Measurements from ENCODE around the gene DENND1A.

DNA sequence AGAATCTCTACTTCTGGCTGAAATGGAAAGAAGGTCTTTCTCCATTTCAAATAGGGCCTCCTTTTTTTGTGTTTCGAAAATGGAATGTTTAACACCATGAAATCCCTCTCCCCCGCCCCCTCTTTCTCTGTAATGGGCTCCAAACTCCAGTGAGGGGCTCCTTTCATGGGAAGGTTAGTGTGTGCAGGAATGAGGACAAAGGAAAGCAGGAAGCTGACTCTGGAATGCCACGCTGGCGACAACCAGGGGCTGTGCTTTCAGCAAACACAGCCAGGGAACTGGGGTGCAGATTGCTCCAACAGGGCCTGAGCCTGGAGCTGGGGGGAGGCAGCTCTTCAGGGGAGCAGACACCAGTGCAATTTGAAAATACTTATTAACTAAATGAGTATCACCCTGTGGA lies 491.1 kb downstream of the DENND1A start:
- TF ChIP-seq POLR2A (IDR thresholded peaks at IDR 0.05; ENCODE audit: low read length) (no peak), CEBPB (IDR thresholded peaks at IDR 0.05) (no peak), EP300 (IDR thresholded peaks at IDR 0.05) (no peak), RNF2 (IDR thresholded peaks at IDR 0.05; ENCODE audit: borderline replicate concordance, low read depth) (no peak), CHD2 (IDR thresholded peaks at IDR 0.05; ENCODE audit: low read length, partially characterized antibody) (no peak), HDAC2 (IDR thresholded peaks at IDR 0.05) (no peak), CTCF (IDR thresholded peaks at IDR 0.05) (no peak), MAFK (IDR thresholded peaks at IDR 0.05; ENCODE audit: partially characterized antibody) (no peak)
